H9 (cell line): Measurements from ENCODE around the gene SCG2. TPM values are rescaled to one million over a fixed set of nuclear protein-coding genes. Genes with fewer than 3 reads are reported as not detected.

Experiments used
- DNase-seq: peaks from one replicate; pipeline ENCODE4 v3.0.0-alpha.2; 2017
- H2AFZ ChIP-seq: one replicate; pipeline ENCODE4 v1.6.1; 2013; ENCODE audit warnings: mild to moderate bottlenecking, low read length, control low read depth, moderate library complexity
- H2AK5ac ChIP-seq: 2 replicates; pipeline ENCODE4 v1.6.1; 2013; ENCODE audit warnings: low read length, control low read depth, mixed read lengths; ENCODE audit not compliant: insufficient read length
- H2BK120ac ChIP-seq: one replicate; pipeline ENCODE4 v1.6.1; 2013; ENCODE audit warnings: low read depth, mild to moderate bottlenecking, low read length, control low read depth, inconsistent platforms; ENCODE audit not compliant: poor library complexity, severe bottlenecking
- H2BK12ac ChIP-seq: 2 replicates; pipeline ENCODE4 v1.6.1; 2013; ENCODE audit warnings: low read length, control low read depth, mixed read lengths, low read depth; ENCODE audit not compliant: insufficient read length
- H2BK15ac ChIP-seq: 2 replicates; pipeline ENCODE4 v1.6.1; 2013; ENCODE audit warnings: low read depth, low read length, control low read depth
- H2BK20ac ChIP-seq: one replicate; pipeline ENCODE4 v1.6.1; 2013; ENCODE audit warnings: low read depth, mild to moderate bottlenecking, low read length, control low read depth, inconsistent platforms; ENCODE audit not compliant: poor library complexity, severe bottlenecking
- H2BK5ac ChIP-seq: 2 replicates; pipeline ENCODE4 v1.6.1; 2013; ENCODE audit warnings: low read length, control low read depth, mixed read lengths; ENCODE audit not compliant: insufficient read length
- H3K14ac ChIP-seq: 2 replicates; pipeline ENCODE4 v1.6.1; 2013; ENCODE audit warnings: low read length, control low read depth; ENCODE audit not compliant: insufficient read depth
- H3K18ac ChIP-seq: 2 replicates; pipeline ENCODE4 v1.6.1; 2013; ENCODE audit warnings: low read depth, mild to moderate bottlenecking, mixed read lengths, low read length, control low read depth; ENCODE audit not compliant: insufficient read length
- H3K23ac ChIP-seq: 2 replicates; pipeline ENCODE4 v1.6.1; 2013; ENCODE audit warnings: low read length, control low read depth, mixed read lengths, low read depth; ENCODE audit not compliant: insufficient read length
- H3K23me2 ChIP-seq: 2 replicates; pipeline ENCODE4 v1.6.1; 2013; ENCODE audit warnings: low read depth, mild to moderate bottlenecking, mixed read lengths, low read length, control low read depth; ENCODE audit not compliant: insufficient read length, poor library complexity, severe bottlenecking
- H3K27ac ChIP-seq: 2 replicates; pipeline ENCODE4 v1.5.1; 2013; ENCODE audit warnings: low read length, control low read depth, mixed read lengths, low read depth; ENCODE audit not compliant: insufficient read length
- H3K27me3 ChIP-seq: 2 replicates; pipeline ENCODE4 v1.6.1; 2013; ENCODE audit warnings: low read length, control low read depth, inconsistent platforms; ENCODE audit not compliant: insufficient read depth
- H3K4ac ChIP-seq: 2 replicates; pipeline ENCODE4 v1.6.1; 2013; ENCODE audit warnings: low read depth, mild to moderate bottlenecking, control low read depth, inconsistent platforms, low read length, moderate library complexity
- H3K4me1 ChIP-seq: 2 replicates; pipeline ENCODE4 v1.6.1; 2013; ENCODE audit warnings: low read length, control low read depth, inconsistent platforms; ENCODE audit not compliant: insufficient read depth
- H3K4me2 ChIP-seq: 2 replicates; pipeline ENCODE4 v1.6.1; 2013; ENCODE audit warnings: low read length, control low read depth, mixed read lengths; ENCODE audit not compliant: insufficient read length, insufficient read depth
- H3K56ac ChIP-seq: 2 replicates; pipeline ENCODE4 v1.6.1; 2013; ENCODE audit warnings: low read depth, mild to moderate bottlenecking, mixed read lengths, low read length, control low read depth; ENCODE audit not compliant: insufficient read length
- H3K79me1 ChIP-seq: 2 replicates; pipeline ENCODE4 v1.6.1; 2013; ENCODE audit warnings: low read depth, mild to moderate bottlenecking, moderate library complexity, low read length, control low read depth, inconsistent platforms; ENCODE audit not compliant: insufficient read depth, poor library complexity, severe bottlenecking
- H3K79me2 ChIP-seq: 2 replicates; pipeline ENCODE4 v1.6.1; 2013; ENCODE audit warnings: low read length, control low read depth, inconsistent platforms; ENCODE audit not compliant: insufficient read depth
- H3K9ac ChIP-seq: 2 replicates; pipeline ENCODE4 v1.6.1; 2013; ENCODE audit warnings: low read length, control low read depth, mixed read lengths; ENCODE audit not compliant: insufficient read length; ENCODE audit errors: extremely low read depth
- H3K9me3 ChIP-seq: one replicate; pipeline ENCODE4 v1.6.1; 2013; ENCODE audit warnings: low read depth, low read length, inconsistent platforms; ENCODE audit not compliant: control insufficient read depth
- H3T11ph ChIP-seq: one replicate; pipeline ENCODE4 v1.6.1; 2013; ENCODE audit warnings: mild to moderate bottlenecking, low read length, control low read depth, inconsistent platforms
- H4K20me1 ChIP-seq: one replicate; pipeline ENCODE4 v1.6.1; 2013; ENCODE audit not compliant: control insufficient read depth, insufficient read length, insufficient read depth
- H4K5ac ChIP-seq: 2 replicates; pipeline ENCODE4 v1.6.1; 2013; ENCODE audit warnings: low read depth, mild to moderate bottlenecking, mixed read lengths, low read length, control low read depth; ENCODE audit not compliant: insufficient read length
- H4K8ac ChIP-seq: replicated peaks from 2 replicates; pipeline ENCODE4 v1.6.1; 2013; ENCODE audit warnings: low read length, control low read depth, mixed read lengths, low read depth; ENCODE audit not compliant: insufficient read length
- H4K91ac ChIP-seq: 2 replicates; pipeline ENCODE4 v1.6.1; 2013; ENCODE audit warnings: low read depth, mild to moderate bottlenecking, moderate library complexity, mixed read lengths, low read length, control low read depth; ENCODE audit not compliant: insufficient read length
- H3K27ac Mint-ChIP-seq, 3 experiments: 2 replicates in 2 of 3; 3 replicates in 1 of 3; pipeline ENCODE4 v1.8.0; 2020 to 2021; ENCODE audit warnings: mixed read lengths in 3 of 3, mild to moderate bottlenecking in 1 of 3, moderate library complexity in 1 of 3
- H3K27me3 Mint-ChIP-seq: 2 replicates; pipeline ENCODE4 v1.8.0; 2021; ENCODE audit warnings: low read depth, mild to moderate bottlenecking, moderate library complexity, mixed read lengths
- H3K36me3 Mint-ChIP-seq, 3 experiments: 2 replicates in 2 of 3; 3 replicates in 1 of 3; pipeline ENCODE4 v1.8.0; 2020 to 2021; ENCODE audit warnings: low read depth in 3 of 3, mixed read lengths in 3 of 3; ENCODE audit not compliant: insufficient read depth in 1 of 3
- H3K4me1 Mint-ChIP-seq, 2 experiments: 2 replicates each; pipeline ENCODE4 v1.8.0; 2020; ENCODE audit warnings: mixed read lengths in 2 of 2
- H3K4me3 Mint-ChIP-seq, 2 experiments: 2 replicates in 1 of 2; 3 replicates in 1 of 2; pipeline ENCODE4 v1.8.0; 2020 to 2021; ENCODE audit warnings: mild to moderate bottlenecking in 2 of 2, mixed read lengths in 2 of 2, moderate library complexity in 1 of 2
- H3K9me3 Mint-ChIP-seq, 2 experiments: 2 replicates in 1 of 2; 3 replicates in 1 of 2; pipeline ENCODE4 v1.8.0; 2020; ENCODE audit warnings: mild to moderate bottlenecking in 2 of 2, mixed read lengths in 2 of 2, moderate library complexity in 1 of 2
- WGBS: extraction: QIAGEN DNeasy Blood & Tissue Kit; methylation state at CpG from one replicate; pipeline ENCODE4 v1.1.7; 2013; ENCODE audit warnings: missing lambda C conversion rate, low lambda C conversion rate, mixed read lengths; ENCODE audit not compliant: insufficient read length; ENCODE audit errors: extremely low coverage; 5-methylcytosine and 5-hydroxymethylcytosine counted together
- total RNA-seq: library from RNA; stranded (reverse); gene quantifications from 2 replicates; pipeline ENCODE4 v1.2.1, GENCODE V29; 2021
- TF ChIP-seq, protein P1 (sequence below): fragments of 200-600 bp; sonication (generic); conservative IDR thresholded peaks from 3 replicates; pipeline ENCODE4 v1.8.0; 2021; ENCODE audit warnings: antibody characterized with exemption, mild to moderate bottlenecking

The SCG2 gene
- total RNA-seq, 1 experiment from 2014 or later: 4.4 TPM

GRCh38 chr2:223586261-223586660 lies 15.9 kb downstream of the SCG2 start:
- Mint-ChIP-seq H3K36me3 (no peaks in the 10 kb centered on the region), H3K4me1 (peaks cover 9 to 11% of the 10 kb centered on the region in 2 experiments; a peak in 3 of 4 replicates), H3K27me3 (no peaks in the 10 kb centered on the region), H3K27ac (no peak overlapping the region), H3K4me3 (no peak overlapping the region), H3K9me3 (no peaks in the 10 kb centered on the region)
- Histone ChIP-seq H3K9me3 (no peaks in the 10 kb centered on the region), H2AFZ (no peak overlapping the region), H3K79me2 (no peaks in the 10 kb centered on the region), H3K27me3 (no peaks in the 10 kb centered on the region), H2BK120ac (no peak overlapping the region), H3K9ac (no peak overlapping the region), H2AK5ac (no peak overlapping the region), H3K4ac (no peak overlapping the region), H2BK15ac (no peak overlapping the region), H4K91ac (no peak overlapping the region), H3K27ac (no peak overlapping the region), H3K79me1 (no peaks in the 10 kb centered on the region), H3T11ph (no peak overlapping the region), H3K4me2 (no peak overlapping the region), H4K20me1 (no peaks in the 10 kb centered on the region), H3K56ac (no peak overlapping the region), H4K5ac (no peak overlapping the region), H3K18ac (no peak overlapping the region), H2BK20ac (no peak overlapping the region), H4K8ac (no peak overlapping the region), H2BK5ac (no peak overlapping the region), H3K14ac (no peak overlapping the region), H2BK12ac (no peak overlapping the region), H3K4me1 (no peaks in the 10 kb centered on the region), H3K23me2 (no peaks in the 10 kb centered on the region), H3K23ac (no peak overlapping the region)
- TF ChIP-seq, protein P1, sequence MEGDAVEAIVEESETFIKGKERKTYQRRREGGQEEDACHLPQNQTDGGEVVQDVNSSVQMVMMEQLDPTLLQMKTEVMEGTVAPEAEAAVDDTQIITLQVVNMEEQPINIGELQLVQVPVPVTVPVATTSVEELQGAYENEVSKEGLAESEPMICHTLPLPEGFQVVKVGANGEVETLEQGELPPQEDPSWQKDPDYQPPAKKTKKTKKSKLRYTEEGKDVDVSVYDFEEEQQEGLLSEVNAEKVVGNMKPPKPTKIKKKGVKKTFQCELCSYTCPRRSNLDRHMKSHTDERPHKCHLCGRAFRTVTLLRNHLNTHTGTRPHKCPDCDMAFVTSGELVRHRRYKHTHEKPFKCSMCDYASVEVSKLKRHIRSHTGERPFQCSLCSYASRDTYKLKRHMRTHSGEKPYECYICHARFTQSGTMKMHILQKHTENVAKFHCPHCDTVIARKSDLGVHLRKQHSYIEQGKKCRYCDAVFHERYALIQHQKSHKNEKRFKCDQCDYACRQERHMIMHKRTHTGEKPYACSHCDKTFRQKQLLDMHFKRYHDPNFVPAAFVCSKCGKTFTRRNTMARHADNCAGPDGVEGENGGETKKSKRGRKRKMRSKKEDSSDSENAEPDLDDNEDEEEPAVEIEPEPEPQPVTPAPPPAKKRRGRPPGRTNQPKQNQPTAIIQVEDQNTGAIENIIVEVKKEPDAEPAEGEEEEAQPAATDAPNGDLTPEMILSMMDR: no peak
- no CpG with 5 or more reads among the region's 2 CpGs for WGBS
- no peak for DNase-seq
